Sigmoid colon (tissue), 4 donors: ENCODE data around the gene TMEM243.

Experiments used
- EP300 ChIP-seq, 4 donors: sonication (generic); formaldehyde crosslinking; IDR thresholded peaks; one replicate each; pipeline ENCODE4 v1.6.1; 2017; ENCODE audit warnings: antibody characterized with exemption in 4 of 4
- POLR2A ChIP-seq, 2 donors: fragments of 450-650 bp; IDR thresholded peaks; one replicate each; pipeline ENCODE4 v1.6.1; 2016; ENCODE audit warnings: antibody characterized with exemption in 2 of 2, mild to moderate bottlenecking in 2 of 2, moderate library complexity in 2 of 2
- TF ChIP-seq, protein P1 (sequence below), 4 experiments: fragments of 450-650 bp in 3 of 4; fragments of 200-600 bp in 1 of 4; IDR thresholded peaks; one replicate each; pipeline ENCODE4 v1.5.1; 2016 to 2019; ENCODE audit warnings: antibody characterized with exemption in 4 of 4, mild to moderate bottlenecking in 3 of 4, moderate library complexity in 2 of 4

DNA sequence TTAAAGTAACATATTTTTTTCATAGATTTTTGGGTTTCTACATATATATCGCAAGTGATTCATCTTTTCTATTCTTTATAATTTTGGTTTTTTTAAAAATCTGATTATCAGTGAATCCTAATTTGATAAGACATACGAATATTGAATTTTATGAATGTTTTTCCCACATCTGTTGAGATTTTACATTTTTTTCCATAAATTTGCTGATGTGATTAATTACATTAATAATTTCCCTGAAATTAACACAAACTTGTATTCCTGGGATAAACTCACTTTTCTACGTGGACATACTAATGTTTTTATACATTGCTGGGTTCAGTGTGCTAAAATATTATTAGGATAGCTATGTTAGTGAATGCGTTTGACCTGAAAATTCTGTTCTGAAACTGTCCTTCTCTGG is 41.2 kb downstream of the TMEM243 start:
- TF ChIP-seq, protein P1, sequence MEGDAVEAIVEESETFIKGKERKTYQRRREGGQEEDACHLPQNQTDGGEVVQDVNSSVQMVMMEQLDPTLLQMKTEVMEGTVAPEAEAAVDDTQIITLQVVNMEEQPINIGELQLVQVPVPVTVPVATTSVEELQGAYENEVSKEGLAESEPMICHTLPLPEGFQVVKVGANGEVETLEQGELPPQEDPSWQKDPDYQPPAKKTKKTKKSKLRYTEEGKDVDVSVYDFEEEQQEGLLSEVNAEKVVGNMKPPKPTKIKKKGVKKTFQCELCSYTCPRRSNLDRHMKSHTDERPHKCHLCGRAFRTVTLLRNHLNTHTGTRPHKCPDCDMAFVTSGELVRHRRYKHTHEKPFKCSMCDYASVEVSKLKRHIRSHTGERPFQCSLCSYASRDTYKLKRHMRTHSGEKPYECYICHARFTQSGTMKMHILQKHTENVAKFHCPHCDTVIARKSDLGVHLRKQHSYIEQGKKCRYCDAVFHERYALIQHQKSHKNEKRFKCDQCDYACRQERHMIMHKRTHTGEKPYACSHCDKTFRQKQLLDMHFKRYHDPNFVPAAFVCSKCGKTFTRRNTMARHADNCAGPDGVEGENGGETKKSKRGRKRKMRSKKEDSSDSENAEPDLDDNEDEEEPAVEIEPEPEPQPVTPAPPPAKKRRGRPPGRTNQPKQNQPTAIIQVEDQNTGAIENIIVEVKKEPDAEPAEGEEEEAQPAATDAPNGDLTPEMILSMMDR (IDR thresholded peaks at IDR 0.05), result no peak
- TF ChIP-seq EP300 (IDR thresholded peaks at IDR 0.05) (no peak), POLR2A (IDR thresholded peaks at IDR 0.05) (no peak)
